GM11168 (cell line): ENCODE results near the gene TUB.

ENCODE experiments used
- in situ Hi-C: fragments of 300-500 bp; cut with MboI; formaldehyde crosslinking; loops from one replicate; pipeline ENCODE4 v1.12.0; 2022; ENCODE audit warnings: low sequenced_read_pairs; ENCODE audit not compliant: unreplicated experiment

The TUB gene

GRCh38 chr11:8066911-8067455 lies 14.0 kb upstream of the TUB start:
- in situ Hi-C loops = no loop called here

DNA sequence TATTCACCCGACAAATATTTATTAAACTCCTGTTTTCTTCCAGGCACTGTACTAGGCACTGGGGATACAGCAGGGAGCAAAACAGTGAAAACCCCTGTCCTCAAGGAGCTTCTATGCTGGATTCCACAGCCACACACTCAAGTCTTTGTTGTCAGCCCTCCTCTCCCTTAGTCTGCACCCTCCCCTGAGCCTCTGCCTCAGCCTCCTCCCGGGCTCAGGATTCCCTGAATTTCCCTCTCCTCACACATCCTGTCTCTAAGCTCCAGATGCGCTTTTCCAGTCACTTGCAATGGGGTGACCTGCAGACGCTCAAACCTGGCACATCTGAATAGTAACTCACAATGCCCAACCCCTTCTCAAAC lies 13.5 kb upstream of the TUB start:
- in situ Hi-C loops = no loop called here

DNA sequence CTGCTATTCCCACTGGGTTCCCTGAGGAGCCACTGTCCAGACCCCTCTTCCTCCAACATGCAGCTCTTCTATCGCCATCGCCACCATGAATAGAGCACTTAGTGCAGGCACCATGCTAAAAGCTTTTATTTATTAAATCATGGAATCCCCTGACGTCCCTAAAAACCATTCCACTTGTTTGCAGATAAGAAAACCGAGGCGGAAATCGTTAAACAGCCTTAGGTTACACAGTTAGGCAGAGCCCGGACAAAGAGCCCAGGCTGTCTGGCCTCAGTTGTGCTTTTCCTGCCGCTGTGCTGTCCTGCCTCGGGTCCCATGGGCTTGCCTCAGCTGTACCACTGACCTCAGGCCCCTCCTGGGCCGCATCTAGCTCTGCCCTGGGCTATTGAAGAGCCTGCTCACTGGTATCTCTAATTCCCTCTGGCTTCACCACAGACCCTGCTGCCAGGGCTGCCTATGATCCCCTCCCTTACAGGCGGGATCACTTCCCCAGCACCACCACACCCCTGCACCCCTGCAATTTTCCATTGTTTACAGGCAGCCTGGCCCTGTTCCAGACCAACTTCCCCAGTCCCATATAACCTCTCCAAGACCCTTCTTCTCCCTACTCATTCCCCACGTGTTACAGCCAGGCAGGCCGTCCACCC lies 13.0 kb upstream of the TUB start:
- in situ Hi-C loops = no loop called here

- in situ Hi-C loops = no loop called here
These were observed 12.3 kb upstream of the TUB start for GRCh38 chr11:8068605-8069221.

DNA sequence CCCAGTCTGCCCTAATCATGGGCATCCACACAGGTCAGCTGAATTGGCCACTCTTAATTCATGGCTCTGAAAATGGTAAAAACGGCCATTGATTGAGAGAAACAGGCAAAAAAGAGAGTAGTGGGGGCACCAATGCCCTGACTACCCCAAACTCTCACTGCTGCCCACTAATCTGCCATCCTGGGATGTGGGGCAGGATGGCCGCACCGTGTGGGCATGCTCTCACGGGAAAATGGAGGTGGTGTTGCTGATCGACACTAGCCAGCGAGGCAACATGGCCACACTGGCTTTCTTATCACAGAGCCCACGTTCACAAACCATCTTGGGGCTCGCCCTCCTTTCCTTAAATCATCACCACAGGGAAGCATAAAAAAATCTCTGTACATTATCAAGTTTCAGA lies 11.2 kb upstream of the TUB start:
- in situ Hi-C loops = no loop called here

DNA sequence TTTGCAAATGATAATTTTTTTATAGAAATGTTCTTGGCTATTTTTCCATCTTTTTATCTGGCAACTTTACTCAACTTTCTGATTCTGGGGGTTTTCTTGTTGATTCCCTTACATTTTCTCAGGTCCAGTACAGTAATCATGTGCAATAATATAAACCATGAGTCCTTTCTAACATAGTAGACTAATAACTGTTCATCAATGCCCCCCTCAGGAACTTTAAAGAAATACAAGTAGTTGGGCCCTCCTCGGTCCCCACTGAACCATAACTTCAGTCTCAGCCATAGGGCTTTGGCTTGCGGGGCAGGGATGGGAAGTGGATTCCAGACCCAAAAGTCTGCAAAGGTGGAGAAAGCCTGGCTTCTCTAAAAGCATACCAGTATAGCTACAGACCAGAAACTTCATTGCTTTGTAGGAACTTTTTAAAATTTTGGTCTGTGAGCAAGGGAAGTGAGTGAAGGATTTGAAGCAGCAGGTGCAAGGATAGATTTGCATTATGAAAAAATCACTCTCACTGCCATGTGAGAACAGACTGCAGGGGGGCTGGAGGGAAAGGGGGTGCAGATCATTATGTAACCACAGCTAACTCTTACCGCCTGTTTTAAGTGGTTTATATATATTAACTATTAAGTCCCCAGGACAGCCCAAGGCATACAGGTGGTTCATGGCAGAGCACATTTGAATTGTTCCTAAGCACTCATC lies 10.4 kb upstream of the TUB start:
- in situ Hi-C loops = no loop called here

GRCh38 chr11:8071616-8072581 lies 9.1 kb upstream of the TUB start:
- in situ Hi-C loops = no loop called here

GRCh38 chr11:8075119-8075726 lies 5.8 kb upstream of the TUB start:
- in situ Hi-C loops = no loop called here

- in situ Hi-C loops = no loop called here
These were observed 1.8 kb upstream of the TUB start for GRCh38 chr11:8079111-8079675.

GRCh38 chr11:8080069-8080670 lies 841 bp upstream of the TUB start:
- in situ Hi-C loops = loop anchor here (10.0 kb wide), 1 partner anchor 65 kb away; no protein-coding TSS in a partner anchor

DNA sequence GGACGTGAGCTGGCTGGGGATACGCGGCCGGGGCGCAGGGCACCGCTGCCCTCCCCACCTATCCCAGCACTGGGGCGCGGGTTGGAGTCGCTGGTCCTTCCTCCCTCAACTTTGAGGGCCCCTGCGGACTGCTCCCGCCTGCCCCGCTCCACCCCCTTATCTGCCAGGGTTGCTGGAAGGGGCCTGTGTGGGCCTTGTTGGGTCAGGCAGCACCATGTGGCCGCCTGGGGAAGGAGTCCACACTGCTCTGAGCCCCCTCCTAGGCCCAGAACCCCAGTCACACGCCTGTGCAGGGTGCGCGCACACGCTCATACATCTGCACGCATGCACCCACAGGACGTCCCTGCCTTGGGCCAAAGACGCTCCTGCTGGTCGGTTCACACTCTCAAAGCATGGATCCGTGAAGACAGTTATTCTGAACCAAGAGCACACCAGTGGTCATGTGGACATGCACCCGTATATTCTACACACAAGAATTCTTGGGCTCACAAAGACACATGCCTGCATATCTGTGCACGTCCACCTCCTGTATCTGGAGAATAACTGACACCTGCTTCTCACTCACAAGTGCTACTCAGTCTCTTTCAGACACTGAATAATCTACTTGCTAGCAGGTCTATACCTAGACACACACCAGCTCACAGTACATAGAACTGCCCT lies 710 bp downstream of the TUB start:
- in situ Hi-C loops = loop anchor here (10.0 kb wide), 1 partner anchor 67 kb away; no protein-coding TSS in a partner anchor

GRCh38 chr11:8082391-8083087 lies 1.5 kb downstream of the TUB start:
- in situ Hi-C loops = loop anchor here (10.0 kb wide), 1 partner anchor 68 kb away; no protein-coding TSS in a partner anchor

- in situ Hi-C loops = loop anchor here (10.0 kb wide), 1 partner anchor 68 kb away; no protein-coding TSS in a partner anchor
These were observed 2.0 kb downstream of the TUB start for GRCh38 chr11:8083088-8083395.

DNA sequence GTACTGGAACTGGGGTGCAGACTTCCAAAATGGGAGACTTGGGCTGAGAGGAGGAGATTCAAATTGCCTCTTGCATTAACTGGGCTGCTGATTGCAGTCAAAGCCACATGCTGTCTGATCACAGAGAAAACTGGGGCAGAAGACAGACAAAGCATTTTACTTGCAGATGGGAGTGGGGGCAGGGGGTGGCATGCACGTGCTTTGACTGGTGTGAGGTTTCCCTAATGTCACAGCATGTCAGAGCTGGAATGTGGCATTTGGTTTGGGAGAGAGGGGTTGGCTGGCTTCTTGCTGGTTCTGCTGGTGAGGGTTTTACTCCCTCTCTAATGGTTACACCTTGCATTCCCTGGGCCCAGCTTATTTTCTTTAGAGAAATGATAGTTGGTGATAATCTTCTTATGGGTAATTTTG lies 2.9 kb downstream of the TUB start:
- in situ Hi-C loops = loop anchor here (10.0 kb wide), 1 partner anchor 69 kb away; no protein-coding TSS in a partner anchor

- in situ Hi-C loops = loop anchor here (10.0 kb wide), 1 partner anchor 70 kb away; no protein-coding TSS in a partner anchor
These were observed 3.3 kb downstream of the TUB start for GRCh38 chr11:8084352-8084751.

GRCh38 chr11:8085011-8085645 lies 4.1 kb downstream of the TUB start:
- in situ Hi-C loops = loop anchor here (10.0 kb wide), 1 partner anchor 70 kb away; no protein-coding TSS in a partner anchor

GRCh38 chr11:8086001-8086479 lies 5.0 kb downstream of the TUB start:
- in situ Hi-C loops = loop anchor here (10.0 kb wide), 1 partner anchor 71 kb away; no protein-coding TSS in a partner anchor
